NCI-H2227 (cell line): Measurements from ENCODE around the gene ZNF148.
"Not testable (repeated sequence)": the region's sequence is repeated elsewhere in the genome, so short reads cannot be mapped to it uniquely, and the experiment has no call there.

ENCODE experiments used
- DNase-seq: peaks from one replicate; lab custom pipeline; 2025; ENCODE audit not compliant: unreplicated experiment; lab: John Stamatoyannopoulos, UW

ZNF148 gene

GRCh38 chr3:125378762-125379161, 3.6 kb upstream of the ZNF148 start:
- DNase-seq: no peak

- DNase-seq: peak; percentile 35
Measured at GRCh38 chr3:125375950-125376679, 990 bp upstream of the ZNF148 start.

- peak; percentile 48 for DNase-seq
Measured at GRCh38 chr3:125374501-125374995, 577 bp downstream of the ZNF148 start.

- DNase-seq: no peak
Measured at GRCh38 chr3:125367403-125368230, 7.5 kb downstream of the ZNF148 start.

- DNase-seq: no peak
Measured at GRCh38 chr3:125366132-125366531, 9.0 kb downstream of the ZNF148 start.

DNA sequence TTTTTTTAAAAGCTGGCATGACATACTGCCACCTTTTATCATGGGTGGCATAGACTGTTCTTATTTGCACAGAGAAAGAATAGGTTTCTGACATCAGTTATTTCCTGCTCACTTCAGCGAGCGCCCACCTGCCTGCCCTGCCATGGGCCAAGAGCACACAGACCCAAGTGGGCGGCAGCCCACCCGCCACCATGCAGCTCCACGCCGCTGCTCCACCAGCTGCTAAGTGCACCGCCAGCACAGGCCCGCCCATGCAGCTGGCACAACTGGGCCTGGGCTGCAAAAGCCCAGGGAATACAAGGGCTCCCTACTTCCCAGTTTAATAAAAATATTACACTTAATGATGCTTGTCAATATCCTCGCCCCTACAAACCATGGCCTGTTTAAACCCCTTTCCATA, 15.4 kb downstream of the ZNF148 start:
- no peak for DNase-seq

DNA sequence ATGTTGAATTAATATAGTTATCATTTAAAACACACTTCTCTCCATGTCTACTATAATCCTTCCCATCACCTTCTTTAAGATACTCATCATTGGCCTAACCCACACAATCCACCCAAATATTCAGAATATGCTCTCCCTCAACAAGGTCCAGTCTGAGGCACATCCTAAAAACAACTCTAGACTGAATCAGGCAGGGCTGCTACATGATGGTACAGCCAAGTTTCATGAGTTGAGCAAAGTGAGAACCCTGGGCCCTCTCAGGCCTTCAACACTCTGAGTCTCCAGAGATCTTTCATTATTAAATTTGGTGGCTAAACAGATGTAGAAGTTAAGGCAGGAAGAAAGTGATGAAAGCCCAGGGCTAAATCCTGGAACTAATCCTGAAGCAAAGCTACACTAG, 16.2 kb downstream of the ZNF148 start:
- no peak for DNase-seq

GRCh38 chr3:125357837-125358236, 17.3 kb downstream of the ZNF148 start:
- no peak for DNase-seq

DNA sequence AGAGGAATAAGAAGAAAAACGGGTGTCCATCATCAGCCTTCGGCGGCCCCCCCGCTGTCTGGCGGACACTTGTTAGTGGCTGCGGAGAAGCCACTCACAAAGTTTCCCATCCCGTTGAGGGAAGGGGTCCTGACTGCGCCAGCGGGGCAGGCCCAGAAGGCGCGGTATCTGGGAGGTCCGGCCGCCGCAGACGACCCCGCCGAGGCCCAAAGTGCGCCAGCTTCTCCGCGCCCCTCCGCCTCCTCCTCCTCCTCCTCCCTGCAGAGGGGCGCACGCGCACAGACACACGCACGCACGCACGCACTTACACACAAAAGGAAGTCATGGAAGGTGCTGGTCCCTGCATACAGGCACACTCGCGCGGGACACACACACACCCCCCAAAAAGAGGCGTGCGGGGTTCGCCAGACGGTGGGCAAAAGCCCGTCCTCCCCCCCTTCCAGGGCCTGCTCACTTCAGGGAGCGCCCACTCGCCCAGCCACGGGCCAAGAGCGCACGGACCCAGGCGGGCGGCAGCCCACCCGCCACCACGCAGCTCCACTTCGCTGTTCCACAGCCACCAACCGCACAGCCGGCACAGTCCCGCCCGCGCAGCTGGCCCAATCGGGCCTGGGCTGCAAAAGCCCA, 18.0 kb downstream of the ZNF148 start:
- DNase-seq: peak; percentile 39

- no peak for DNase-seq
Measured at GRCh38 chr3:125356140-125357026, 18.7 kb downstream of the ZNF148 start.

DNA sequence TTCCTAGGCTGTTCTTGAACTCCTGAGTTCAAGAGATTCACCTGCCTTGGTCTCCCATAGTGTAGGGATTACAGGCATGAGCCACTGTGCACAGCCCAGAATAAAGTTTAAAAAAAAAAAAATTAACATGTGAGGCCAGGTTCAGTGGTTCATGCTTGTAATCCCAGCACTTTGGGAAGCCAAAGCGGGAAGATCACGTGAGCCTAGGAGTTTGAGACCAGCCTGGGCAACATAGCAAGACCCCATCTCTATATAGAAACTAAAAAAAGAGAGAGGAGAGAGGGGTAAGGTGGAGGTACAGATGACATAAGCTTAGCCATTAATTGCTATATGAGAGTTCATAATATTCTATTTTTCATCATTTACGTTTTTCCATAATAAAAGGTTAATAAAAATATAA, 21.5 kb downstream of the ZNF148 start:
- no peak for DNase-seq

DNA sequence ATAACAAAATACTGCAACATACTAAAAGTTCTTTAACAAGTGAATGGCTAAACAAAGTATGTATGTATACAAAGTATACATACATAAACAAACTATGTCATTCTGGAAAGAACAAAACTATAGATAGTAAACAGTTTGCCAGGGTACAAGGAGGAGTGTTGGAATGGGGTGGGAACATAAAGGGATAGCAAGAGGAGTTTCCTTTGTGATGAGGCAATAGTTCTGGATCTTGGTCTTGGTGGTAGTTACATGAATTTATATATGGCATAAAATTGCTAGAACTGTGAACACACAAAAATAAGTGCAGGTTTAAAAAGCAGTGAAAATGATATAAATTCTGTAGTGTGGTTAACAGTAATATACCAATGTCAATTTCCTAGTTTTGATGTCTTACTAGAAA, 22.0 kb downstream of the ZNF148 start:
- no peak for DNase-seq

GRCh38 chr3:125351814-125352456, 23.2 kb downstream of the ZNF148 start:
- DNase-seq: no peak

GRCh38 chr3:125351152-125351551, 24.0 kb downstream of the ZNF148 start:
- no peak for DNase-seq

GRCh38 chr3:125350597-125350996, 24.5 kb downstream of the ZNF148 start:
- no peak for DNase-seq

DNA sequence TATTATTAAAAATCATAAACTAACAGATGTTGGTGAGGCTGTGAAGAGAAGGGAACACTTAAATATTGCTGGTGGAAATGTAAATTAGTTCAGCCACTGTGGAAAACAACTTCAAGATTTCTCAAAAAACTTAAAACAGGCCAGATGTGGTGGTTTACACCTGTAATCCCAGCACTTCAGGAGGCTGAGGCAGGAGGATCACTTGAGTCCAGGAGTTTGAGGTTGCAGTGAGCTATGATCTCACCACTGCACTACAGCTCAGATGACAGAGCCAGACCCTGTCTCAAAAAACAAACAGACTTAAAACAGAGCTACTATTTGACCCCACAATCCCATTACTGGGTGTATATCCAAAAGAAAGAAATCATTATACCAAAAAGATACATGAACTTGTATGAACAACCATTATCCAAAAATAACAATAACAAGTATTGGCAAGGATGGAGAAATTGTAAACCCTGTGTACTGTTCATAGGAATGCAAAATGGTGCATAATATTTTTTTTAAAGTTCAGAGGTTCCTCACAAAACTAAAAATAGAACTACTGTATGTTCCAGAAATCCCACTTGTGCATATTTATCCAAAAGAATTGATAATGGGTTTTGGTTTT, 25.5 kb downstream of the ZNF148 start:
- no peak for DNase-seq

GRCh38 chr3:125349055-125349454, 26.1 kb downstream of the ZNF148 start:
- no peak for DNase-seq

DNA sequence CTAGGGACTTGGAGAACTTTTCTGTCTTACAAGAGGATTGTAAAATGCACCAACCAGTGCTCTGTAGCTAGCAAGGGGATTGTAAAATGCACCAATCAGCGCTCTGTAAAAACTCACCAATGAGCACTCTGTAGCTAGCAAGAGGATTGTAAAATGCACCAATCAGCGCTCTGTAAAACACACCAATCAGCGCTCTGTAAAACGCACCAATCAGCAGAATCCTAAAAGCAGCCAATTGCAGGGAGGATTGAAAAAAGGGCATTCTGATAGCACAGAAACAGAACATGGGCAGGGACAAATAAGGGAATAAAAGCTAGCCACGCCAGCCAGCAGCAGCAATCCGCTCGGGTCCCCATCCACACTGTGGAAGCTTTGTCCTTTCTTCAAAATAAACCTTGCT, 31.8 kb downstream of the ZNF148 start:
- not testable (repeated sequence) for DNase-seq

- no peak for DNase-seq
Measured at GRCh38 chr3:125340121-125340520, 35.0 kb downstream of the ZNF148 start.

- no peak for DNase-seq
Measured at GRCh38 chr3:125337506-125337905, 37.6 kb downstream of the ZNF148 start.
